Trophoblast cell (in vitro differentiated cells and primary cell): ENCODE results near the gene MYADML2.

Experiments
- DNase-seq, 2 donors: peaks; one replicate each; pipeline ENCODE4 v3.0.0-alpha.2; 2016
- H2AFZ ChIP-seq: 2 replicates; pipeline ENCODE4 v1.6.1; 2013; ENCODE audit warnings: low read length, moderate library complexity, mild to moderate bottlenecking; ENCODE audit not compliant: insufficient read depth, poor library complexity
- H2AK5ac ChIP-seq: 2 replicates; pipeline ENCODE4 v1.6.1; 2013; ENCODE audit warnings: mild to moderate bottlenecking, low read length
- H2BK120ac ChIP-seq: 2 replicates; pipeline ENCODE4 v1.6.1; 2013; ENCODE audit warnings: low read length, mild to moderate bottlenecking, moderate library complexity; ENCODE audit not compliant: insufficient read depth, poor library complexity
- H2BK12ac ChIP-seq: 2 replicates; pipeline ENCODE4 v1.6.1; 2013; ENCODE audit warnings: mild to moderate bottlenecking, low read length, moderate library complexity
- H2BK5ac ChIP-seq: 2 replicates; pipeline ENCODE4 v1.6.1; 2013; ENCODE audit warnings: low read length, low read depth, moderate library complexity, mild to moderate bottlenecking; ENCODE audit not compliant: poor library complexity
- H3K14ac ChIP-seq: 2 replicates; pipeline ENCODE4 v1.6.1; 2013; ENCODE audit warnings: mild to moderate bottlenecking, low read length
- H3K18ac ChIP-seq: 2 replicates; pipeline ENCODE4 v1.6.1; 2013; ENCODE audit warnings: mild to moderate bottlenecking, low read length
- H3K23ac ChIP-seq: 2 replicates; pipeline ENCODE4 v1.6.1; 2013; ENCODE audit warnings: low read length
- H3K27ac ChIP-seq: 2 replicates; pipeline ENCODE4 v1.5.1; 2013; ENCODE audit warnings: low read depth, mild to moderate bottlenecking, inconsistent platforms, low read length, moderate library complexity
- H3K27me3 ChIP-seq: 2 replicates; pipeline ENCODE4 v1.6.1; 2013; ENCODE audit warnings: inconsistent platforms, mild to moderate bottlenecking, low read length, moderate library complexity; ENCODE audit not compliant: insufficient read depth
- H3K36me3 ChIP-seq, 2 experiments: 1 replicate in 1 of 2; 2 replicates in 1 of 2; pipeline ENCODE4 v1.6.1; 2013; ENCODE audit warnings: low read length in 2 of 2, mild to moderate bottlenecking in 2 of 2, moderate library complexity in 1 of 2; ENCODE audit not compliant: insufficient read depth in 2 of 2, control insufficient read depth in 1 of 2
- H3K4ac ChIP-seq: 2 replicates; pipeline ENCODE4 v1.6.1; 2013; ENCODE audit warnings: low read depth, mild to moderate bottlenecking, low read length, moderate library complexity
- H3K4me1 ChIP-seq, 2 experiments: 1 replicate in 1 of 2; 2 replicates in 1 of 2; pipeline ENCODE4 v1.6.1; 2013; ENCODE audit warnings: low read length in 2 of 2, mild to moderate bottlenecking in 2 of 2, moderate library complexity in 1 of 2; ENCODE audit not compliant: insufficient read depth in 2 of 2, control insufficient read depth in 1 of 2
- H3K4me2 ChIP-seq: 2 replicates; pipeline ENCODE4 v1.6.1; 2013; ENCODE audit warnings: inconsistent platforms, mild to moderate bottlenecking, low read length, moderate library complexity
- H3K4me3 ChIP-seq: 2 replicates; pipeline ENCODE4 v1.5.1; 2013; ENCODE audit warnings: mild to moderate bottlenecking, low read depth, low read length, inconsistent platforms
- H3K79me1 ChIP-seq: one replicate; pipeline ENCODE4 v1.6.1; 2013; ENCODE audit warnings: low read length
- H3K79me2 ChIP-seq: 2 replicates; pipeline ENCODE4 v1.6.1; 2013; ENCODE audit warnings: low read length, mild to moderate bottlenecking; ENCODE audit not compliant: control insufficient read depth, insufficient read depth, poor library complexity
- H3K9ac ChIP-seq: 2 replicates; pipeline ENCODE4 v1.6.1; 2013; ENCODE audit warnings: mild to moderate bottlenecking, low read length
- H3K9me3 ChIP-seq: 2 replicates; pipeline ENCODE4 v1.6.1; 2013; ENCODE audit warnings: low read depth, mild to moderate bottlenecking, control low read depth, inconsistent platforms, low read length; ENCODE audit not compliant: insufficient read depth
- H4K12ac ChIP-seq: 2 replicates; pipeline ENCODE4 v1.6.1; 2013; ENCODE audit warnings: low read depth, mild to moderate bottlenecking, low read length, moderate library complexity
- H4K8ac ChIP-seq: 2 replicates; pipeline ENCODE4 v1.6.1; 2013; ENCODE audit warnings: low read depth, mild to moderate bottlenecking, low read length, moderate library complexity
- H4K91ac ChIP-seq: one replicate; pipeline ENCODE4 v1.6.1; 2013; ENCODE audit warnings: low read depth, mild to moderate bottlenecking, low read length, moderate library complexity
- WGBS: extraction: QIAGEN DNeasy Blood & Tissue Kit; methylation state at CpG from one replicate; pipeline ENCODE4 v1.1.7; 2013; ENCODE audit warnings: missing lambda C conversion rate; ENCODE audit not compliant: insufficient read length, insufficient coverage; ENCODE audit errors: extremely low coverage; 5-methylcytosine and 5-hydroxymethylcytosine counted together

The MYADML2 gene

DNA sequence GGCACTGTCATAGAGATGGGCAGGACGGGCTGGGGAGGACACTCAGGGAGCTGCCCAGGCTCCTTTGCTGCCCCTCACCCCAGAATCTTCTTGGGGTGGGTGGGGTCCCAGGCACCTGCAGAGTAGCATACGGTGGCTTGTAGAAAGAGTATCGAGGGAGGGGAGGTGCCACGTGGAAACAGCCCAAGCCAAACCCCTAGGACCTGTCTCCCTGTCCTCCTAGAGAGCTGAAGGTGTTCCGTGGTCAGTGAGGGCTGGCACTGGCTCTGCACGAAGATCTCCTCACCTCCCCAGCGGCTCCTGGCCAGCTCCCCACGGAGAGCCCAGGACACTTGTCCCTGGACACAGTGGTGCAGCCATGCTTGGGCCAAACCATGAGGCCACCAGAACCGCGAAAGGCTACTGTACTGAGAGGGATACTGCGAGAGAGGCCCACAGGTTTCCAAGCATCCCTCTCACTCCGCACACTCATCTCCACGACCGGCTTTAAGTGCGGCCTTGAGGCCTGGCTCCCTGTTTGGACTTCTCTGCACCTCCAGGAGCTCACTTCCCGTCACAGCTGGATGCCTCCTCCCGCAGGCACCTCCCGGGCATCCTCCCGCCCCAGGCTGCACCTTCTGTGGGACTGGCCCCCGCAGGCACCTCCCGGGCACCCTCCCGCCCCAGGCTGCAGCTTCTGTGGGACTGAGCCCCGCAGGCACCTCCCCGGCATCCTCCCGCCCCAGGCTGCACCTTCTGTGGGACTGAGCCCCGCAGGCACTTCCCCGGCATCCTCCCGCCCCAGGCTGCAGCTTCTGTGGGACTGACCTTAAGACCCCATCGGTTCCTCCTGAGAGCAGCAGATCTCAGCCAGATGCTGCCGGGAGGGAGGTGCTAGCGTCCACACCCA, 17.5 kb downstream of the MYADML2 start:
- peaks cover 18% of the 10 kb centered on the region for H3K79me1 ChIP-seq
- no peak overlapping the region for H3K23ac ChIP-seq

DNA sequence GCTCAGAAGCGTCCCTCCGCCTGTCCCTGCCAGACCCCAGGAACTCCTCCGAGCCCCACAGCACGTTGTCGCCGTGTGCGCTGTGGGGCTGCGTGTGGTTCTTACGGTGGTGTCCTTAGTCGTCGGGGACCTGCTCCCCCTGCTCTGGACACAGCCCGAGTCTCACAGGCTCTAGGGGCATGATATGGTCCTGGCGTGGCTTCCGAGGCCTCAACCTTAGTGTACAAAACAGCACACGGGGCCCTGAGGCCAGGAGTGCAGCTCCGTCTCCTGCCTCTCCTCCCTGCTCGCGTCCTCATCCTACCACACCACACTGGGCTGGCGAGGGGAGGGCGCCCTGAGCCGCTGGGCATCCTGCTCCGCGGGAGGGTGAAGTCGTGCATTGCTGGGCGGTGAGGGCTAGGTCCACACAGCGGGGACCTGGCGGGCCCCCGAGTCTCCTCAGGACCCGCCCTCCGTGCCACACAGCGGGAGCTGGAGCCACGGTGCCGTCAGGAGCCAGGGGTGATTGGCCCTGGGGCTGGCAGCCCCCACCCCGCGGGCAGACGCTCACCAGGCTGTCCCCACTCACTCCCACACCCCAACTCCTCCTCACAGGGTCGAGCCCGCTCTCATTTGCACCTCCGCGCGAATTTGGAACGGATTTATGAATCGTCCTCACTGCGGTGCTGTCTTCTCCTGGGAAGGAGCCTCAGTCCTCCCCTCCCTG, 18.3 kb downstream of the MYADML2 start:
- Histone ChIP-seq H2BK12ac (peak overlapping the region; percentile 6), H3K4me2 (peak overlapping the region; percentile 81), H3K9ac (no peak overlapping the region), H2AK5ac (peak overlapping the region; percentile 6), H3K4me1 (peaks cover 30 to 34% of the 10 kb centered on the region in 2 experiments), H3K27me3 (no peaks in the 10 kb centered on the region), H3K4ac (no peak overlapping the region), H3K4me3 (peak overlapping the region; percentile 62), H3K14ac (peak overlapping the region; percentile 26), H4K91ac (peak overlapping the region; percentile 63), H4K12ac (no peak overlapping the region), H3K9me3 (no peaks in the 10 kb centered on the region), H2BK120ac (no peak overlapping the region), H3K79me1 (peaks cover 22% of the 10 kb centered on the region), H3K27ac (no peak overlapping the region), H3K18ac (peak overlapping the region; percentile 31), H2BK5ac (no peak overlapping the region), H4K8ac (peak overlapping the region; percentile 63), H3K79me2 (peaks cover 31% of the 10 kb centered on the region), H3K36me3 (no peaks in the 10 kb centered on the region), H3K23ac (no peak overlapping the region), H2AFZ (peak overlapping the region; percentile 26)
- no CpG with 5 or more reads among the region's 44 CpGs for WGBS
- DNase-seq: peak in 1 of 2 donors; percentile 23

More for the DNA sequence above, 17.5 kb downstream of the MYADML2 start:
- Histone ChIP-seq H2AK5ac (no peak overlapping the region), H3K4me1 (peaks cover 22 to 26% of the 10 kb centered on the region in 2 experiments), H3K18ac (no peak overlapping the region), H3K9ac (no peak overlapping the region), H2BK120ac (no peak overlapping the region), H3K14ac (no peak overlapping the region), H4K12ac (no peak overlapping the region), H3K4me2 (no peak overlapping the region), H3K4ac (no peak overlapping the region), H4K91ac (no peak overlapping the region), H3K9me3 (no peaks in the 10 kb centered on the region), H3K27me3 (no peaks in the 10 kb centered on the region), H3K4me3 (no peak overlapping the region), H2BK5ac (no peak overlapping the region), H2BK12ac (no peak overlapping the region), H3K27ac (no peak overlapping the region), H3K36me3 (peaks cover 0 to 4% of the 10 kb centered on the region in 2 experiments), H4K8ac (no peak overlapping the region), H3K79me2 (peaks cover 24% of the 10 kb centered on the region), H2AFZ (no peak overlapping the region)
- WGBS: no CpG with 5 or more reads among the region's 31 CpGs
- DNase-seq: peak; percentile 58 to 68

DNA sequence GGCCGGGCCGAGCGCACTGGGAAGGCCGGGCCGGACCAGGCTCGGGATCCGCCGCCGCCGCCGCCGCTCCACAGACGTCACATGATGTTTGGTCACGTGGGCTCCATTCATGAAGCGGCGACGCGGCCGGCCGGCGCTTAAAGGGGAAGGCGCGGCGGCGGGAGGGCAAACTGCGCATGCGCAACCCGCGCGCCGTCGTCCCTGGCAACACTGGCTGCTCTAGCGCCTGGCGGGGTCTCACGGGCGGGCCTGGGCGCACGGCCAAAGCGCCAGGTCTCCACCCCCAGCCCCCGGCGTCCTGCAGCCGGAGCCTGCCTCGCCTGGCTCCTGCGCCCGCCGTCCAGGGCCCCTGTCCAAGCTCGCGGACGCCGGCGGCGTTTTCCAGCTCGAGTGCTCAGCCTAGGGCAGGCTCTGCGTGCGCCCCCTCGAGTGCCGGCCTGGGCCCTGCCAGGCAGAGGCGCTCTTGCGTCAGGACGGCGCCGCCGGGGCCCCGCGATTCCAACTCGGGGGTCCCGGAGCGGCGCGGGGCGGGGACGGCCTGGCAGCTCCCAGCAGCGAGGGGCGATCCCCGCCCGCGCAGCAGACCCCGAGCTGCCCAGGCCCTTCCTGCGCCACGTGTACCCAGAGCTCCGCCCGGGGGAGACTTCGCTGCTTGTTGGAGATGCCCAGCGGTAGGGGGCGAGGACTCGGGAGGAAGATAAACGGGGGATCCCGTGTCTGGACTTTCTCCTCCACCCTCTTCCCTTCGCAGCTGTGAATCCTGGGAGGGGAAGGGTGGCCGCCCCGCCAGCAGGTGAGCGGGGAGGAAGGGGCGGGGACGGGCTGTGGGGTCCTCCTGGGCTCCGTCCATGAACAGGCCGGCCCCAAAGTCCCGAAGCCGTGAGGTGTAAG, 19.1 kb downstream of the MYADML2 start, which contains the start of gene MAFG:
Gene MAFG, minus strand, starts transcription at position 83 of the 891 bp plus-strand sequence. CDS start 4,550 bp downstream, outside the sequence.
- H3K4ac ChIP-seq: peak within 1 kb of the TSS; percentile 80
- H3K4me1 ChIP-seq: peaks cover 34 to 38% of the 10 kb centered on the region in 2 experiments
- peak within 1 kb of the TSS; percentile 81 for H3K4me2 ChIP-seq
- peaks cover 35% of the 10 kb centered on the region for H3K79me2 ChIP-seq
- H3K23ac ChIP-seq: no peak within 1 kb of the TSS
- no peaks in the 10 kb centered on the region for H3K9me3 ChIP-seq
- H3K36me3 ChIP-seq: peaks cover under 1% of the 10 kb centered on the region in 2 experiments
- peak within 1 kb of the TSS; percentile 89 for H2BK5ac ChIP-seq
- peak within 1 kb of the TSS; percentile 84 for H3K14ac ChIP-seq
- peak within 1 kb of the TSS; percentile 81 for H3K9ac ChIP-seq
- peak within 1 kb of the TSS; percentile 79 for H2AK5ac ChIP-seq
- peak; percentile 91 to 96 for DNase-seq
- peak within 1 kb of the TSS; percentile 91 for H4K8ac ChIP-seq
- WGBS: no CpG with 5 or more reads among the region's 98 CpGs
- peak within 1 kb of the TSS; percentile 63 for H2AFZ ChIP-seq
- H2BK12ac ChIP-seq: peak within 1 kb of the TSS; percentile 6
- peak within 1 kb of the TSS; percentile 92 for H4K91ac ChIP-seq
- H3K27ac ChIP-seq: peak within 1 kb of the TSS; percentile 96
- peak within 1 kb of the TSS; percentile 79 for H2BK120ac ChIP-seq
- peak within 1 kb of the TSS; percentile 81 for H3K4me3 ChIP-seq
- H4K12ac ChIP-seq: peak within 1 kb of the TSS; percentile 72
- no peaks in the 10 kb centered on the region for H3K27me3 ChIP-seq
- H3K18ac ChIP-seq: peak within 1 kb of the TSS; percentile 88
- H3K79me1 ChIP-seq: peaks cover 26% of the 10 kb centered on the region
